Measurements from ENCODE around the gene OGA.

Gene OGA

GRCh38 chr10:101818119-101818871 lies at the start of gene OGA:
Gene OGA (minus strand): TSS chr10:101818444. CDS start chr10:101818022, 422 bp downstream.
- peaks cover 65% of the 10 kb centered on the region for H3K79me2 ChIP-seq (ENCODE audit: low read length)
- no peaks in the 10 kb centered on the region for H3K27me3 ChIP-seq (replicated peaks; ENCODE audit: insufficient read depth, low read length)
- peak within 1 kb of the TSS; percentile 80 for H3K27ac ChIP-seq (ENCODE audit: low read length)
- peak within 1 kb of the TSS; percentile 77 for H2AFZ ChIP-seq (ENCODE audit: low read length)
- H3K4me2 ChIP-seq (ENCODE audit: low read depth, low read length): peak within 1 kb of the TSS; percentile 92
- peaks cover 11% of the 10 kb centered on the region for H3F3A ChIP-seq (ENCODE audit: insufficient read depth, low read length)
- TF ChIP-seq CTCF (IDR thresholded peaks at IDR 0.05; ENCODE audit: low read length) (no peak), EZH2 (optimal IDR thresholded peaks at IDR 0.05; ENCODE audit: low read depth, low read length) (no peak), EZH2phosphoT487 (IDR thresholded peaks at IDR 0.05; ENCODE audit: low read length) (no peak)
- H3K9ac ChIP-seq (ENCODE audit: low read length): peak within 1 kb of the TSS; percentile 96
- no peaks in the 10 kb centered on the region for H3K9me2 ChIP-seq (replicated peaks; ENCODE audit: insufficient read depth, low read length)
- H3K36me3 ChIP-seq (replicated peaks; ENCODE audit: insufficient read depth, low read length): no peaks in the 10 kb centered on the region; the same call in 1 of the 2 replicates
- peak within 1 kb of the TSS; percentile 82 for H3K4me3 ChIP-seq (ENCODE audit: low read length)
- H3K9me3 ChIP-seq (replicated peaks; ENCODE audit: insufficient read depth, low read length): no peaks in the 10 kb centered on the region
- peaks cover 37% of the 10 kb centered on the region for H4K20me1 ChIP-seq (ENCODE audit: insufficient read depth, low read length)
- DNase-seq: peak; percentile 99
- peaks cover 17% of the 10 kb centered on the region for H3K4me1 ChIP-seq (ENCODE audit: low read length)

GRCh38 chr10:101867931-101868330 lies 49.7 kb upstream of the OGA start:
- no peaks in the 10 kb centered on the region for H3K27me3 ChIP-seq (replicated peaks; ENCODE audit: insufficient read depth, low read length)
- no peaks in the 10 kb centered on the region for H3K9me3 ChIP-seq (replicated peaks; ENCODE audit: insufficient read depth, low read length)
- no peak overlapping the region for H3K27ac ChIP-seq (ENCODE audit: low read length)
- H2AFZ ChIP-seq (ENCODE audit: low read length): no peak overlapping the region
- no peak for DNase-seq
- H3K4me3 ChIP-seq (ENCODE audit: low read length): no peak overlapping the region
- H3K36me3 ChIP-seq (replicated peaks; ENCODE audit: insufficient read depth, low read length): no peaks in the 10 kb centered on the region
- no peak overlapping the region for H3K9ac ChIP-seq (ENCODE audit: low read length)
- no peaks in the 10 kb centered on the region for H3K4me1 ChIP-seq (ENCODE audit: low read length)
- TF ChIP-seq EZH2phosphoT487 (IDR thresholded peaks at IDR 0.05; ENCODE audit: low read length) (no peak), CTCF (IDR thresholded peaks at IDR 0.05; ENCODE audit: low read length) (no peak), EZH2 (optimal IDR thresholded peaks at IDR 0.05; ENCODE audit: low read depth, low read length) (no peak)
- H3K4me2 ChIP-seq (ENCODE audit: low read depth, low read length): no peak overlapping the region
- H3K9me2 ChIP-seq (replicated peaks; ENCODE audit: insufficient read depth, low read length): no peaks in the 10 kb centered on the region
- no peaks in the 10 kb centered on the region for H3F3A ChIP-seq (ENCODE audit: insufficient read depth, low read length)
- H3K79me2 ChIP-seq (ENCODE audit: low read length): no peaks in the 10 kb centered on the region
- no peaks in the 10 kb centered on the region for H4K20me1 ChIP-seq (ENCODE audit: insufficient read depth, low read length)

GRCh38 chr10:101859530-101859929 lies 41.3 kb upstream of the OGA start:
- no peaks in the 10 kb centered on the region for H3F3A ChIP-seq (ENCODE audit: insufficient read depth, low read length)
- peak overlapping the region; percentile 56; the same call in 1 of the 2 replicates for H3K4me2 ChIP-seq (ENCODE audit: low read depth, low read length)
- H3K9me2 ChIP-seq (replicated peaks; ENCODE audit: insufficient read depth, low read length): no peaks in the 10 kb centered on the region
- no peaks in the 10 kb centered on the region for H3K27me3 ChIP-seq (replicated peaks; ENCODE audit: insufficient read depth, low read length)
- peaks cover 11% of the 10 kb centered on the region for H3K4me1 ChIP-seq (ENCODE audit: low read length)
- TF ChIP-seq CTCF (IDR thresholded peaks at IDR 0.05; ENCODE audit: low read length): no peak
- TF ChIP-seq EZH2 (optimal IDR thresholded peaks at IDR 0.05; ENCODE audit: low read depth, low read length): no peak
- TF ChIP-seq EZH2phosphoT487 (IDR thresholded peaks at IDR 0.05; ENCODE audit: low read length): no peak
- peak overlapping the region; percentile 14; the same call in 1 of the 2 replicates for H3K27ac ChIP-seq (ENCODE audit: low read length)
- DNase-seq: peak; percentile 18
- no peaks in the 10 kb centered on the region for H3K36me3 ChIP-seq (replicated peaks; ENCODE audit: insufficient read depth, low read length)
- no peak overlapping the region for H3K9ac ChIP-seq (ENCODE audit: low read length)
- H4K20me1 ChIP-seq (ENCODE audit: insufficient read depth, low read length): no peaks in the 10 kb centered on the region
- H3K4me3 ChIP-seq (ENCODE audit: low read length): no peak overlapping the region
- H2AFZ ChIP-seq (ENCODE audit: low read length): no peak overlapping the region
- no peaks in the 10 kb centered on the region for H3K79me2 ChIP-seq (ENCODE audit: low read length)
- no peaks in the 10 kb centered on the region for H3K9me3 ChIP-seq (replicated peaks; ENCODE audit: insufficient read depth, low read length)

All from MM.1S (cell line).